Body of pancreas (tissue), 4 donors: Measurements from ENCODE around the gene PCDH9.

Source experiments
- POLR2A ChIP-seq, 3 donors: fragments of 450-650 bp; IDR thresholded peaks; one replicate each; pipeline ENCODE4 v1.6.1; 2016; ENCODE audit warnings: antibody characterized with exemption in 3 of 3, mild to moderate bottlenecking in 2 of 3
- TF ChIP-seq, protein P1 (sequence below), 7 experiments: fragments of 450-650 bp in 4 of 7; fragments of 200-600 bp in 3 of 7; sonication (generic) in 3 of 7; IDR thresholded peaks; one replicate each; pipeline ENCODE4 v1.5.1; 2016 to 2019; ENCODE audit warnings: antibody characterized with exemption in 7 of 7

DNA sequence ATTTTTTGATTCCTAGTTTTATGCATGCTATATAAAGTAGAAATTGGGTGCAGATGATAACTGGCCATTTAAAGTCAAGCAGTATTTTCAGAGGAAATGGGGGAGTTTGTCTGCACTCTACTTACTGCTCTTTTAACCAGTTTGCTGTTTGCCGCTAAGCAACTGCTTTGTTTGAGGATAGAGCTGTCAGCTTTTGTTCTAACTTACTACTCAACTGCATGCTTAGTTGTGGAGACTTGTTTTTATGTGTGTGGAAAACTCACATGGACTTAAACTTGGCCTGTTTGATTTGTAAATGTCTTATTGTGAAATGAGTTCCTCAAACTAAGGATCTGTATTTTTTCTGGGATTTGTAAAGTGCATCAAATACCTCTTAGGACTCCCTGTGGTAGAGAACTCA, 591.1 kb downstream of the PCDH9 start:
- TF ChIP-seq, protein P1, sequence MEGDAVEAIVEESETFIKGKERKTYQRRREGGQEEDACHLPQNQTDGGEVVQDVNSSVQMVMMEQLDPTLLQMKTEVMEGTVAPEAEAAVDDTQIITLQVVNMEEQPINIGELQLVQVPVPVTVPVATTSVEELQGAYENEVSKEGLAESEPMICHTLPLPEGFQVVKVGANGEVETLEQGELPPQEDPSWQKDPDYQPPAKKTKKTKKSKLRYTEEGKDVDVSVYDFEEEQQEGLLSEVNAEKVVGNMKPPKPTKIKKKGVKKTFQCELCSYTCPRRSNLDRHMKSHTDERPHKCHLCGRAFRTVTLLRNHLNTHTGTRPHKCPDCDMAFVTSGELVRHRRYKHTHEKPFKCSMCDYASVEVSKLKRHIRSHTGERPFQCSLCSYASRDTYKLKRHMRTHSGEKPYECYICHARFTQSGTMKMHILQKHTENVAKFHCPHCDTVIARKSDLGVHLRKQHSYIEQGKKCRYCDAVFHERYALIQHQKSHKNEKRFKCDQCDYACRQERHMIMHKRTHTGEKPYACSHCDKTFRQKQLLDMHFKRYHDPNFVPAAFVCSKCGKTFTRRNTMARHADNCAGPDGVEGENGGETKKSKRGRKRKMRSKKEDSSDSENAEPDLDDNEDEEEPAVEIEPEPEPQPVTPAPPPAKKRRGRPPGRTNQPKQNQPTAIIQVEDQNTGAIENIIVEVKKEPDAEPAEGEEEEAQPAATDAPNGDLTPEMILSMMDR (IDR thresholded peaks at IDR 0.05), result no peak
- no peak for TF ChIP-seq POLR2A (IDR thresholded peaks at IDR 0.05)
